GM21423 (cell line): ENCODE data around the gene RBBP9.
"Not testable (repeated sequence)": the region's sequence is repeated elsewhere in the genome, so short reads cannot be mapped to it uniquely, and the experiment has no call there.

Source experiments
- ATAC-seq: cut with Tn5 transposase; IDR thresholded peaks from one replicate; pipeline ENCODE4 v1.9.1; 2021; ENCODE audit warnings: mild to moderate bottlenecking, moderate library complexity; ENCODE audit not compliant: unreplicated experiment

Gene RBBP9

GRCh38 chr20:18506744-18507143, 9.7 kb upstream of the RBBP9 start:
- no peak for ATAC-seq

- ATAC-seq: no peak
Observed at GRCh38 chr20:18504479-18505060, 7.5 kb upstream of the RBBP9 start.

- ATAC-seq: not testable (repeated sequence)
Observed at GRCh38 chr20:18501672-18502071, 4.6 kb upstream of the RBBP9 start.

- no peak for ATAC-seq
Observed at GRCh38 chr20:18497603-18498002, 578 bp upstream of the RBBP9 start.

GRCh38 chr20:18496042-18496441, 983 bp downstream of the RBBP9 start:
- ATAC-seq: no peak

- no peak for ATAC-seq
Observed at GRCh38 chr20:18488301-18488700, 8.7 kb downstream of the RBBP9 start.

GRCh38 chr20:18481596-18481995, 15.4 kb downstream of the RBBP9 start:
- no peak for ATAC-seq

GRCh38 chr20:18477821-18478220, 19.2 kb downstream of the RBBP9 start:
- no peak for ATAC-seq

- no peak for ATAC-seq
Observed at GRCh38 chr20:18477218-18477617, 19.8 kb downstream of the RBBP9 start.

GRCh38 chr20:18466894-18467730, 29.9 kb downstream of the RBBP9 start, which contains the start of the genes DZANK1 and POLR3F:
TSS of gene DZANK1 (minus strand) at chr20:18467030. CDS start at chr20:18465358, 1,672 bp downstream.
TSS of gene POLR3F (plus strand) at chr20:18467390. CDS start at chr20:18467507, 117 bp downstream.
- peak; percentile 94 for ATAC-seq

GRCh38 chr20:18466574-18466893, 30.5 kb downstream of the RBBP9 start:
- ATAC-seq: peak; percentile 16

- peak; percentile 34 for ATAC-seq
Observed at GRCh38 chr20:18465536-18466200, 31.4 kb downstream of the RBBP9 start.

GRCh38 chr20:18456600-18456999, 40.4 kb downstream of the RBBP9 start:
- no peak for ATAC-seq

- no peak for ATAC-seq
Observed at GRCh38 chr20:18443886-18444285, 53.1 kb downstream of the RBBP9 start.

- no peak for ATAC-seq
Observed at GRCh38 chr20:18440403-18440802, 56.6 kb downstream of the RBBP9 start.

- no peak for ATAC-seq
Observed at GRCh38 chr20:18436847-18437246, 60.2 kb downstream of the RBBP9 start.
